Right renal cortex interstitium (tissue), 3 donors: ENCODE measurements around the gene SERPINA4. TPM values are rescaled to one million over a fixed set of nuclear protein-coding genes. Genes with fewer than 3 reads are reported as not detected.

Experiments used
- DNase-seq, 3 donors: peaks; one replicate each; pipeline ENCODE4 v3.0.0-alpha.2; 2013; ENCODE audit warnings: low read depth in 3 of 3, low spot score in 2 of 3
- polyA plus RNA-seq, 3 donors: library from polyadenylated mRNA; unstranded; fragments of 120-200 nt; gene quantifications; one replicate each; pipeline ENCODE4 v1.2.1, GENCODE V29; 2013; ENCODE audit not compliant: insufficient read length in 3 of 3

Gene SERPINA4
- polyA plus RNA-seq = 1 to 10 TPM in 2 of 3 donors, under 1 TPM in 1; 1.00 to 1.6 (median 1.5) TPM

- DNase-seq = no peak
These were observed at the start of gene SERPINA4 for GRCh38 chr14:94560751-94561655. Gene SERPINA4, plus strand, starts transcription at chr14:94561442. Its CDS starts 2,041 bp downstream, at chr14:94563483.

GRCh38 chr14:94514351-94514750, 46.9 kb upstream of the SERPINA4 start:
- DNase-seq = no peak

GRCh38 chr14:94515426-94515825, 45.8 kb upstream of the SERPINA4 start:
- DNase-seq = no peak

- no peak for DNase-seq
These were observed 45.4 kb upstream of the SERPINA4 start for GRCh38 chr14:94515856-94516255.

GRCh38 chr14:94517248-94517640, 44.0 kb upstream of the SERPINA4 start:
- no peak for DNase-seq

GRCh38 chr14:94517641-94518257, 43.5 kb upstream of the SERPINA4 start:
- DNase-seq = no peak

- DNase-seq = no peak
These were observed 39.7 kb upstream of the SERPINA4 start for GRCh38 chr14:94521375-94522114.

- DNase-seq = no peak
These were observed 39.0 kb upstream of the SERPINA4 start for GRCh38 chr14:94522115-94522724.

- no peak for DNase-seq
These were observed 38.0 kb upstream of the SERPINA4 start for GRCh38 chr14:94523265-94523664.

GRCh38 chr14:94524093-94524492, 37.1 kb upstream of the SERPINA4 start:
- DNase-seq = no peak

GRCh38 chr14:94531187-94531586, 30.1 kb upstream of the SERPINA4 start:
- no peak for DNase-seq

- no peak for DNase-seq
These were observed 28.8 kb upstream of the SERPINA4 start for GRCh38 chr14:94532447-94532846.

GRCh38 chr14:94535506-94535905, 25.7 kb upstream of the SERPINA4 start:
- no peak for DNase-seq

GRCh38 chr14:94536836-94537235, 24.4 kb upstream of the SERPINA4 start:
- DNase-seq = no peak

- no peak for DNase-seq
These were observed 23.0 kb upstream of the SERPINA4 start for GRCh38 chr14:94538070-94538740.

- no peak for DNase-seq
These were observed 22.1 kb upstream of the SERPINA4 start for GRCh38 chr14:94539181-94539580.

GRCh38 chr14:94540031-94540794, 21.0 kb upstream of the SERPINA4 start:
- peak in 1 of 3 donors; percentile 12 for DNase-seq

- DNase-seq = no peak
These were observed 19.8 kb upstream of the SERPINA4 start for GRCh38 chr14:94541234-94541975.
